Middle frontal gyrus (tissue), 1 donor: ENCODE data around the gene POLR3E.
"Not testable (repeated sequence)": the region's sequence is repeated elsewhere in the genome, so short reads cannot be mapped to it uniquely, and the experiment has no call there.

Experiments used
- DNase-seq: peaks from one replicate; pipeline ENCODE4 v3.0.0-alpha.2; 2015; ENCODE audit warnings: low spot score; ENCODE audit errors: extremely low spot score

POLR3E gene

DNA sequence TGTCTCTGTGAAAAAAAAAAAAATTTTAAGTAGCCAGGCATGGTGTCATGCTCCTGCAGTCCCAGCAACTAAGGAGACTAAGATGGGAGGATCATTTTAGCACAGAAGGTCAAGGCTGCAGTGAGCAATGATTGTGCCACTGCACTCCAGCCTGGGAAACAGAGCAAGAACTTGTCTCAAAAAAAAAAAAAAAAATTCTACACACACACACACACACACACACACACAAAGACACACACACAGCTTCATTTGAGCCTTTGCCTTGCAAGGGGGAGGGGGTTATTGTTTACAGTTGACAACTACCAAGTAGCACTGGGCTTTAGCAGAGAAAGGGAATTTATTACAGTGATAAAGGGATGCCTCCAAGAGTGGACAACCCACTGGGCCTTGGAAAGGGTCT, 4.9 kb upstream of the POLR3E start:
- DNase-seq, result no peak

DNA sequence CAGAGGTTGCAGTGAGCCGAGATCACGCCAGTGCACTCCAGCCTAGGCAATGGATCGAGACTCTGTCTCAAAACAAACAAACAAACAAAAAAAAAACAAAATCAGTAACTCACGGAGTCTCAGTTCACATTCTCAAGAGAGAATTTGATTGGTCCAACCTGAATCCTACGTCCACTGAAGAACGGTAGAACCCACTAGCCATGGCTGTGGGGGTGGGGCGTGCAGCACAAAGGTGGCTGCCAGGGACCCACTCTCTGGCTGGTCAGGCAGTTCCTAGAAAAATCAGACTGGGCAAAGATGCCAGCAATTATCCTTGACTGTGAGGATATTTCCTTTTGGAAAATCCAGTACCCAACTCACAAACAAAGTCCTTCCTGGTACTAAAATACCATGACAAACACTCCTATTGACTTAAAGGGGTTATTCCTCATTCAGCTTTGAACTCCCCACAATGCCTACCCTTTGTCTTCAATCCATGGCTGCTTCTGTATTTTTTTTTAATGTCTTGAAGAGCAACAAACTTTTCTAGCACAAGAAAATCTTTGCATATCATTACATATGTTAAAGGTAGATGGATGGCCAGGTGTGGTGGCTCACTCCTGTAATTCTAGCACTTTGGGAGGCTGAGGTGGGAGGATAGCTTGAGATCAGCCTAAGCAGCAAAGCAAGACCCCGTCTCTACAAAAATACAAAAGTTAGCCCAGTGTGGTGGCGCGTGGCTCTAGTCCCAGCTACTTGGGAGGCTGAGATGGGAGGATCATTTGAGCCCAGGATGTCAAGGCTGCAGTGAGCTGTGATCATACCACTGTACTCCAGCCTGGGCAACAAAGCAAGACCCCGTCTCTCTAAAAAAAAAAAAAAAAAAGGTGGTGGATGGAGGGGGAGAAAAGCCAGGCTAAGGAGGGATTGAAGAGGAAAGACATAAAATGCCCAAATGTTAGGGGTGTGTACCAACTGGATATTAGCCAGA, 3.8 kb upstream of the POLR3E start:
- DNase-seq, result no peak

DNA sequence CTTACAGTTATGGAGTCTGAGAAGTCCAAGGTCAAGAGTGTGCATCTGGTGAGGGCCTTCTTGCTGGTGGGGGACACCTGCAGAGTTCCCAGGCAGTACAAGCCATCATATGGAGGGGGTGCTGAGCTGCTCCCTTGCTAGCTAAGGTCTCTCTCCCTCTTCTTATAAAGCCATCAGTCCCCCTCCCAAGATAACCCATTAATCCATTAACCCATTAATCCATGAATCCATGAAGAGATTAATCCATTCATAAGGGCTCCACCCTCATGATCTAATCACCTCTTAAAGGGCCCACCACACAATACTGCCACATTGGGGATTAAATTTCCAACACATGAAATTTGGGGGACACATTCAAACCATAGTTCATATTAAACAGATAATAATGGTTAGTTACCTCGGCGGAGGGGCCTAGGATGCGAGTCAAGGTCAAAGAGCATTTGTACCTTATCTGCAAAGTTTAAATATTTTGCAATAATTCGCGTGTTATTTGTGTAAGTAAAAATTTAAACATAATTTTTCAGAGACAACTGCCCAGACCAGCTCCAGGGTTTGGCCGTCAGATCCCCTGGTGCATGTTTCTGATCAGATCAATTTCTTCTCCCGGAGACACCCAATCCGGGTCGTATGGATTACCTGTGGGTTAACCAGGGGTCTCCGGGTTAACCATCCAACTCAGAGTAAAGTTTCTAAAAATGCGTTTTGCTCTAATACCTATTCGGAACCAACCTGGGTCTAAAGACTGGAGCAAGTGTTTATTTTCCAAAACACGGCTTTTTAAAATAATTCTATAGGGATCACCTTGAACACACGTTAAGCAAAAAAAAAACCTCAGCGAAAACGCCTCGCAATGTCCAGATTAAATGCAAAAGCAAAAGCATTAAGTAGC, 740 bp upstream of the POLR3E start:
- no peak for DNase-seq

DNA sequence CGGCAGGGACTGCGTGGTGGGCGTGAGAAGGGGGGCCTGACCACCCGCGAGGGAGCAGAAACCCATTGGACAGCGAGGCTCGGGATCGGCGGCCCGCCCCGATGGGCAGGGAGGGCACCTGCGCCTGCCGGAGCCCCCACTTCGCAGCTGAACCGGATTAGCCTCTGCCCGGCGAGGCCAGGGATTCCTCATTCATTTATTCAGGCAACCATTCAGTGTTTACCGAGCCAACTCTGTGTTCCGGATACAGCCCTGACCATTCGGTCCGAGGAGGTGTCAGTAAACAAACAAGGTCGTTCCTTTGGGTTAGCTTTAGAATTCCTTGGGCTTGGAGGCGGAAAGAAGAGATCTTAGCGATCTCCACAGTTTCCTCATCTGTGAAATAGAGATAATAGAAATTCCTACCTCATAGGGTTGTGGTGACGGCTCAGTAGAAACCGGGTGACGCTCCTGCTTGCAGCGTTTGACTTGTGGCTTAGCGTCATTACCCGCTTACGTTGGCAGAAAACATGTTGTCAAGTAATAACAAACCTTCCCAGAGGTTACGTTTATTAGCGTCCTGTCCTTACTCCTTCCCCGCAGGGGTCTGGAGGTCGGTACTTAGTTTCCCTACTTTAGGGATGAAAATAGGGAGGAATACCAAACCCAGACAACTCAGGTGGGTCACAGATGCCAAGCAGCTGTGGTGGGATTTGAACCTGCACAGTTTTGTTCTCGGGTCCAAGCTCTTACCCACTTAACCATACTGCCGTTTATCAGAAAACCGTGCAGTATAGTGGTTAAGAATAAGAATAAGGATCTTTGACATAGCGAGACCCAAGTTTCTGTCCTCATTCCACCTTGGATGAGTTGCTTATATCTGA, 893 bp downstream of the POLR3E start:
- peak; percentile 75 for DNase-seq

DNA sequence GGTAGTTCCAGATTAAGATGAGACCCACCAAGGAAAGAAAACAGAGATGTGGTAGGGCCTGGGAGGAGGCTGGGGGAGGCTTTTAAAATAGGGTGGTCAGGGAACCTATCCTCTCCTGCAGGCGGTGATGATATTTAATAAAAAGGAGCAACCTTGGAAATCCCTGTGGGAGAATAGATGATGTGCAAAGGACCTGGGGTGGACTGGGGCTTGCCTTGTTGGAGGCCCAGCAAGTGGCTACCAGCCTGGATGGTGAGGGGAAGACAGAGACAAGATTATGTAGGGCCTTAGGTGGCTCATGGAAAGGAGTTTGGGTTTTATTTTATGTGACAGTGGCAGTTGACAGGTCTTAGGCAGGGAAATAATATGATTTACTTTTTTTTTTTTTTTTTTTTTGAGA, 1.8 kb downstream of the POLR3E start:
- no peak for DNase-seq

DNA sequence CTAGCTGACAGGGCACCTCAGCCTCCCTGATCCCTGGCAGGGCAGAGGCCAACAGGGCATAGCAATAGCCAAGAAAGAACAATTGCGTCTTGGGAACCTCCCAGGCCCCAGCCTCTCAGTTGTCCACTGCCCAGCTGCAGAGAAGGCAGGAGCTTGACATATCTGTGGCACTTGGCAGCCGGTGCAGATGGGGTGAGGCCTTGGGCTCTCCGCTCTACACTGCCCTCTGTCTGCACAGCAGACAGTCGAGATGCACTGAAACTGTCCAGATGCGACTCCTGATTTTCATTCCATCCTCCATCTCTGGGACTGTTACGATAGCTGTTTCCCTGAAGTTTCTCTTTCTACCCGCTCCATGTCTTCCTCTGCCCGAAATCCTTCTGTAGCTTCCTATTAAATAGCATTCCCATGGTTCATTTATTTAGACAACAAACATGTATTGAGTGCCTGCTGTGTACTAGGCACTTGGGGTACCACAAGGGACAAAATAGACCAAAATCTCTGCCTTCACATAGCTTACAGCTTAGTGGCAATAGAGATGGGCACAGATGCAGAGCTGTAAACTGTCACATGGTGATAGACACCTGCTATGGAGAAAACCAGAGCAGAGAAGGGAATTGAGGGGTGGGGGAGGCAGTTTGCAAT, 3.3 kb downstream of the POLR3E start:
- DNase-seq, result peak; percentile 56

DNA sequence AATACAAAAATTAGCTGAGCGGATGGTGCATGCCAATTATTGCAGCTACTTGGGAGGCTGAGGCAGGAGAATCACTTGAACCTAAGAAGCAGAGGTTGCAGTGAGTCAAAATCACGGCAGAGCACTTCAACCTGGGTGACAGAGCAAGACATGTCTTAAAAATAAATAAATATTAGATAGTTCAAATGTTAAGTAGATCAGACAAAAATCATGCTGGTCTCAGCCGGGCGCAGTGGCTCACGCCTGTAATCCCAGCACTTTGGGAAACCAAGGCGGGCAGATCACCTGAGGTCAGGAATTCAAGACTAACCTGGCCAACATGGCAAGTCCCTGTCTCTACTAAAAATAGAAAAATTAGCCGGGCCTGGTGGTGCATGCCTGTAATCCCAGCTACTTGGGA, 4.2 kb downstream of the POLR3E start:
- DNase-seq, result not testable (repeated sequence)

DNA sequence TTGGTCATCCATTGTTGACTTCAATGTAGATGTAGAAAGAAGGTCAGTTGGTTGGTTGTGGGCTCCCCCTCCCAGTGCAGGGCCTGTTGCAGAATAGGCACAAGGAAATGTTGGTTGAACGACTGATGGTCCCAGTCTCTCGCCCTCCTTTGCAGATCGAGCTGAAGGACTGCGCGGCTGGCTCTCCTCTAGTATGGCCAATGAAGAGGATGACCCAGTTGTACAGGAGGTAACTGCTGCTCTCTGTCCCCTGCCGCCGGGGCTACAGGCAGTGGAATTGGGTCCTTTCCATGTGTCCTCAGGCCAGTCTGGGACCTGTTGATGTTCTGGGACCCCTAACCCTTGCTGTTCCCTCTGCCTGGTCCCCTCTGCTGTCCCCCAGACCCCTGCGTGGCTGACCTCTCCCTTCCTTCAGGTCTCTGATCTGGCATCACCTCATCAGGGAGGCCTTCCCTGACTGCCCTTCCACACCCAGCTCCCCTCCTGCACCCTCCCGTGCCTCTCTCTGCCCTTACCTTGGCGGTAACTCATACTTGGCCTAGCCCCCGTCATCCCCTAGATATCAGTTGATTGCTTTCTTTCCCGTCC, 5.7 kb downstream of the POLR3E start:
- DNase-seq, result no peak

DNA sequence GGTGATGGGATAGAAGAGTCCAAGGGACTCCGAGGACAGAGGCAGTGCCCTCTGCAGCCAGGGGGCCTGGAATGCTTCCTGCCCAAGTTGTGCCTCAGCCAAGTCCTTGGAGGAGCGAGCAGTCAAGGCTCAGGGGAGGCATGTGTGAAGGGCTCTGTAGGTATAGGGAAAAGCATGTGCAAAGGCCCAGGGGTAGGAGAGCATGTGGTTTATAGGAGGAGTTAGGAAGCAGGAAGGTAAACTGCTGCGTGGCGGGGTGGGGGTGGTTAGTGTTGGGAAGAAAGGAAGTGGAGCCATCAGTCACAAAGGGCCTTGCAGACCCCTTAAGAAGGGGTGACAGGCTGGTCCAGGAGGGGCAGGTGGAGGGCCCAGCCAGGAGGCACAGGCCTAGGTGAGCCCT, 7.2 kb downstream of the POLR3E start:
- DNase-seq, result no peak

DNA sequence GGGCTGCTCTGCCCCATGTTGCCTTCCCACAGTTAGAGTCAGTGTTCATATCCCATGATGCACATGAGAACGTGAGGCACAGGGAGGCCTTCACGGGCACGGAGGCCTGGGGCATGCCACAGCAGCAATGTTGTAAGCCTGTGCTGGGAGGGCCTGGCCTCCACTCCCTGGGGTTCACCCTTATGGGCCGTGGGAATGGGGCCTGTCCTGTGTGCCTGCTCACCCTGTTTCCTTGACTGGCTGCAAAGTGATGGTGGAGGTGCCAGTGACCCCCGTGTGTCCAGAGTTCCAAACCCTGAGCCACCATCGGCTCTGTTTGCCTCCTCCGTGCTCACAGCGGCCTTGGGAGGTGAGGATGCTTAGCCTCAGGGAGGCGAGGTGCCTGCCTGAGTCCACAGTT, 9.6 kb downstream of the POLR3E start:
- no peak for DNase-seq

DNA sequence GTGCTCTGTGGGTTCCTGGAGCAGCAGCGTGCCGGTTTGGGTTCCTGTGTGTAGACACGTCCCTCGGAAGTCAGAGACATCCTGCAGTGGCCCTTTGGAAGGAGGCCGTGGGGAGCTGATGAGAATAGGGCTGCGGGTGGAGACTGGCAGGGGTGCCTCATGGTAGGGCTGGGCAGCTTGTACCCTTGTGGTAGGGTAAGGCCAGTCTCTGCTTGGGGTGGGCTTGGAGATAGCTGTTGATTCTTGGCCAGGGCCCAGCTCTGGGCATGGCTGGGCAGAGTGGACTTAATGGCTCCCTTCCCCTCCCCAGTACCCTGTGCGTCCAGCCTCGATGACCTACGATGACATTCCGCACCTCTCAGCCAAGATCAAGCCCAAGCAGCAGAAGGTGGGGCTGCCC, 10.6 kb downstream of the POLR3E start:
- no peak for DNase-seq

DNA sequence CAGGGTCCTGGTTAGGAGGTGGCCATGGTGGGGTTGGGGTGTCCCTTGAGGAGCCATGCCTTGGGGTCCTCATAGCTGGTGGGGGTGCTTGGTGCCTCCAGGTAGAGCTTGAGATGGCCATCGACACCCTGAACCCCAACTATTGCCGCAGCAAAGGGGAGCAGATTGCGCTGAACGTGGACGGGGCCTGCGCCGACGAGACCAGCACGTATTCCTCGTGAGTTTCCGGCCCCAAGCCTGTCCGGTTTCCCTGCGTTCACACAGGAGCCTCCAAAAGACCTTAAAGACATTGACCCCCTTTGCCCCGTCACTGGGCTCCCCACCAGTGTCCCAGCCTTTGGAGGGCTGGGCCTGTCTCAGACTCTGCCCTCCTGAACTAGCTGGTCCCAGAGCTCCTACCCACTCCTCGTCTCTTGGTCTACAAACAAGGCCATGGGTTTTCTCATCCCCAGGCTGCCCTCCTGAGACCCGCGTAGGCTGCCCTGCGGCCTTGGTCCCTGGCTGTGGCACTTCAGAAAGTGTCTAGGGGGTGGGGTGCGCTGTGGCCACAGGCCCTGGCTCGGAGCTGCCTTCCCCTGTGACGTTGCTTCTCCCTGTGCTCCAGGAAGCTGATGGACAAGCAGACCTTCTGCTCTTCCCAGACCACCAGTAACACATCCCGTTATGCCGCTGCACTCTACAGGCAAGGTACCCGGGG, 11.8 kb downstream of the POLR3E start:
- no peak for DNase-seq

DNA sequence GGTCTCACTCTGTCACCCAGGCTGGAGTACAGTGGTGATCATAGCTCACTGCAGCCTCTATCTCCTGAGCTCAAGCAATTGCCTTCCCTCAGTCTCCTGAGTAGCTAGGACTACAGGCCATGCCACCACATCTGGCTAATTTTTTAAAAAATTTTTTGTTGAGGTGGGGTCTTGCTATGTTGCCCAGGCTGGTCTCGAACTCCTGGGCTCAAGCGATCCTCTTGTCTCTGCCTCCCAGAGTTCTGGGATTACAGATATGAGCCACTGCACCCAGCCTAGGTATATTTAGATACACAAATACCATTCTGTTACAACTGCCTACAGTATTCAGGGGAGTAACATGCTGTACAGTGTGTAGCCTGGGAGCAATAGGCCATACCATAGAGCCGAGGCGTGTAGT, 14.3 kb downstream of the POLR3E start:
- DNase-seq, result no peak

DNA sequence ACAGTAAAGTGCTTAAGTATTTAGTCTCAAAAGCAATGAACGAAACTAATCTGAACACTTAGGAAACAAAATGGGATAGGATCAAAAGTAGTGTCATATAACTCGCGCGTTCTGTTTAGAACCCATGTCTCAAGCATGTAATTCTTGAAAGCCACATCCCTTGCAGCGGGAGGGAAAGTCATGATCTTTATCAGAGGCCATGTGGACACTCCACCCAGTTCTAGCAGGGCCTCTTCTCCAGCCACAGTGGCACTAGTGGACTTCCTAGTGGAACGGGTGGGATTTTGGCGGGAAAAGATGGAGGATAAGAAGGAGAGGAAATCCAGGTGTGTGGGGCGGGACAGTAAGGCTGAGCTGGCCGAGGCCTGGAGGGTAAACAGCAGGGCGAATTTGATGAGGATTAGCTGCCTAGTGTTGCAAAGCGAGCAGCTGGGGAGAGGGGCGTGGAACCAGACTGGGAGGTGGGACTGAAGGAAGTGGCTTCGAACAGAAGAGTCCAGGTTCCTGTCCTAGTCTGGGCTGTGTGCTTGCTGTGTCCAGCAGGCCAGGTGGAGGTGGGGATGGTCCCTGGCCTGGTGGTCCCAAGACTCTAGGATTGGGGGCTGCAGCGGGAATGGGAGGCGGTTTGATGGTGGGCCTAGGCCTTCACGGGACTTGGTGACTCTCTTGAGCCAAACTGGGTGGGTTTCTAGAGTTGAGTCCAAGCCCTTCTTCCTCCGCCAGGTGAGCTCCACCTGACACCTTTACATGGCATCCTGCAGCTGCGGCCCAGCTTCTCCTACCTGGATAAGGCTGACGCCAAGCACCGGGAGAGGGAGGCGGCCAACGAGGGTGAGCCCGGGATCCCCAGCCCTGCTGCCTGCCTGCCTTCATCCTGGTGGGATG, 15.9 kb downstream of the POLR3E start:
- no peak for DNase-seq

DNA sequence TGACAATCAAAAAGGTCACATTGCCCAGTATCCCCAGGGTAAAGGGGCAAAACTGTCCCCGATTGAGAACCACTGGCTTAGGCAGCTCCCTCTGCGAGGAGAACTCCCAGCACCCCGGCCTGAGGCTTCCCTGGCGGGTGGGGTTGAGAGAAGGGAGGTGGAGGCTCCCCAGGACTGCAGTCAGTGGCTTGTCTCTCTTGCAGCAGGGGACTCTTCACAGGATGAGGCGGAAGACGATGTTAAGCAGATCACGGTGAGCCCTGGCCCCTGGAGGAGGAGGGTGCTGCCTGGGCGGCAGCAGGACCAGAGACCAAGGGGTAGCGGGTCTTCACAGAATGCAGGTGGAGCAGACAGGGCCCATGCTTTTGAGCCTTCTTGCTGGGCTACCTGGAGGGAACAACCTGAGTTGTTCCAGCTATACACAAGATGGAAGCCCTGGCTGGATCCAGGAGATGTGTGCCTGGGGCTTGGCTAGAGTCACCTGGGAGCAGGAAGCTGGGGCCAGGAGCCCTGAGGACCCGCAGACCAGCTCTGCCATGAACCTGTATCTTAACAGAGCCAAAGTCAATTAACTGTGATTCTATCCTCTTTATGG, 16.8 kb downstream of the POLR3E start:
- DNase-seq, result no peak

DNA sequence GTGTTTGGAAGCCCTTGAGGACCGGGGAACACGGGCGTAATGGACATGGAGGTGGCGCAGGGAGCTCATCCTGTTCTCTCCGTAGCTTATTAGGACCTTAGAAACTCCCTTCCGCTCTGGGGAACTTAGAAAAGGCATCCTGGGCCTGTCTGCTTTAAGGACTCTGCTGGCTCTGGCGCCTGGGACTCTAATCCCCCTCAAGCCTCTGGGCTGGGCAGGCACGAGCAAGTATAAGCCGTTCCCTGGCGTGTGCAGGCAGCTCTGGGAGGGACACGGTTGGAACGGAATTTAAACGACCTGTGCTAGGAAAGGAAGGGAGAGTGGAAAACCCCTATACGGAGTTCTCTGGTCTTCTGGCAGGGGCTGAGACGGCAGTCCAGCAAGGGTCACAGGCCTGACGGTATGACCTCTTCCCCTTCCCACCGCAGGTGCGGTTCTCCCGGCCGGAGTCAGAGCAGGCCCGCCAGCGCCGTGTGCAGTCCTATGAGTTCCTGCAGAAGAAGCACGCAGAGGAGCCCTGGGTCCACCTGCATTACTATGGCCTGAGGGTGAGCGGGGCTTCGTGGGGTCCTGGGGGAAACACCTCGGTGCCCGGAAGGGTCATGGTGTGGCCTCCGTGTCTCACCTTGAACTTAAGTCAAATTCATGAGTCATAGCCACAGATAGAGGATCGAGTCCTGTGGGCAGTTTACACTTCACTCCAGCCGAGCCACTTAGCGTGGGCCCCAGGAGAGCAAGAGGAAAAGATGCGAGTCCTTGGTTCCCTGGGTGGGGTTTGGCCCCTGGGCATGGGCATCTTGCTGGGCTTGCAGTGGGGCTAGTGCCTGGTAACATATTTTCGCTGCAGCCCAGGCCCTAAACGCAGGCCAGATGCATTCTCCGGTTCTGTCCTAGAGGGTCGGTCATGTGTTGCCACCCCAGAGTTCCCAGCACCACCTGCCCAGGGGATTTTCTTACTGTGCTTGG, 17.7 kb downstream of the POLR3E start:
- no peak for DNase-seq

DNA sequence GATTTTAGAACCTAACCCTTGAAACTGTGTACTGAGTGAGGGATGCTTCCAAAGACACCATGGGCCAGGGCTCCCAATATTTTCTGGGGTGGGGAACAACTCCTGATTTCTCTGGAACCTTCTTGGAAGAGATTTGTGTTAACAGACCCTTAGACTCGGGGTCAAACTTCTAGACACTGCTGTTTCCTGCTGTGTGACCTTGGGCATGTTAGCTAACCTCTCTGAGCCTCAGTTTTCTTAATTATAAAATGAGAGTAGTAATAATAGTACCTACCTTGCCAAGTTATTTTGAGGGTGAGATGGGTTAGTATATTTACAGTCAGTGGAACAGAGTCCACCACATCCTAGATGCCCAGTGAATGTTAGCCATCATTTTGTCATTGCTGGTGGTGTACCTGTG, 18.8 kb downstream of the POLR3E start:
- DNase-seq, result no peak
